CD8-positive, alpha-beta memory T cell (primary cell): ENCODE data around the gene CYB5B. TPM values are rescaled to one million over a fixed set of nuclear protein-coding genes. Genes with fewer than 3 reads are reported as not detected.
"Not testable (repeated sequence)": the region's sequence is repeated elsewhere in the genome, so short reads cannot be mapped to it uniquely, and the experiment has no call there.

Source experiments
- CTCF ChIA-PET: fragments of 350-600 bp; sonication (Branson Sonifier 250); formaldehyde crosslinking; loops from one replicate; lab custom pipeline; 2021; ENCODE audit warnings: antibody characterized with exemption; lab: Charles Lee
- POLR2A ChIA-PET: fragments of 350-600 bp; sonication (Branson Sonifier 250); formaldehyde crosslinking; loops from one replicate; lab custom pipeline; 2021; ENCODE audit warnings: antibody characterized with exemption; lab: Charles Lee
- DNase-seq, 5 donors: peaks; one replicate each; pipeline versions ENCODE4 v3.0.0 to v3.0.0-alpha.2; 2020 to 2022; ENCODE audit warnings: mixed read lengths in 1 of 5
- H3K27ac ChIP-seq: one replicate; pipeline ENCODE4 v1.7.0; 2013; ENCODE audit warnings: low read depth, mild to moderate bottlenecking, low read length, moderate library complexity
- H3K27me3 ChIP-seq: 2 replicates; pipeline ENCODE4 v1.7.0; 2013; ENCODE audit warnings: low read length, mild to moderate bottlenecking; ENCODE audit not compliant: insufficient read depth, poor library complexity, severe bottlenecking
- H3K36me3 ChIP-seq: 2 replicates; pipeline ENCODE4 v1.7.0; 2013; ENCODE audit warnings: mild to moderate bottlenecking, low read length, moderate library complexity; ENCODE audit not compliant: insufficient read depth
- H3K4me1 ChIP-seq: 2 replicates; pipeline ENCODE4 v1.7.0; 2013; ENCODE audit warnings: mild to moderate bottlenecking, low read length, moderate library complexity; ENCODE audit not compliant: insufficient read depth
- H3K4me3 ChIP-seq: 2 replicates; pipeline ENCODE4 v1.7.0; 2013; ENCODE audit warnings: mild to moderate bottlenecking, low read length
- H3K9me3 ChIP-seq: 2 replicates; pipeline ENCODE4 v1.7.0; 2013; ENCODE audit warnings: mild to moderate bottlenecking, low read length
- H3K27ac Mint-ChIP-seq, 8 donors: one replicate each; pipeline ENCODE4 v1.8.0; 2020 to 2021; ENCODE audit warnings: mixed read lengths in 8 of 8, mild to moderate bottlenecking in 6 of 8, inconsistent platforms in 3 of 8, moderate library complexity in 3 of 8
- H3K27me3 Mint-ChIP-seq, 2 donors: one replicate each; pipeline ENCODE4 v1.8.0; 2020 to 2021; ENCODE audit warnings: mixed read lengths in 2 of 2, mild to moderate bottlenecking in 1 of 2, moderate library complexity in 1 of 2
- H3K36me3 Mint-ChIP-seq, 3 donors: one replicate each; pipeline ENCODE4 v1.8.0; 2020 to 2021; ENCODE audit warnings: mixed read lengths in 3 of 3, inconsistent platforms in 1 of 3, mild to moderate bottlenecking in 1 of 3
- H3K4me1 Mint-ChIP-seq, 3 donors: one replicate each; pipeline ENCODE4 v1.8.0; 2020 to 2021; ENCODE audit warnings: mixed read lengths in 3 of 3, inconsistent platforms in 1 of 3, mild to moderate bottlenecking in 1 of 3
- H3K4me3 Mint-ChIP-seq, 7 donors: one replicate each; pipeline ENCODE4 v1.8.0; 2020 to 2021; ENCODE audit warnings: mixed read lengths in 7 of 7, mild to moderate bottlenecking in 6 of 7, moderate library complexity in 4 of 7, inconsistent platforms in 2 of 7
- H3K9me3 Mint-ChIP-seq, 5 donors: one replicate each; pipeline ENCODE4 v1.8.0; 2020 to 2022; ENCODE audit warnings: mixed read lengths in 5 of 5, mild to moderate bottlenecking in 3 of 5, moderate library complexity in 2 of 5, inconsistent platforms in 1 of 5
- polyA plus RNA-seq: library from polyadenylated mRNA; unstranded; fragments of 300-500 nt; fragmentation: Illumina TruSeq; gene quantifications from one replicate; pipeline ENCODE4 v1.2.3, GENCODE V29; 2021
- total RNA-seq, 2 experiments: library from RNA; stranded (reverse); gene quantifications; one replicate each; pipeline ENCODE4 v1.2.3, GENCODE V29; 2021

Gene CYB5B
- total and polyA plus RNA-seq, 3 experiments from 2014 or later = 115 to 153 (median 152) TPM

DNA sequence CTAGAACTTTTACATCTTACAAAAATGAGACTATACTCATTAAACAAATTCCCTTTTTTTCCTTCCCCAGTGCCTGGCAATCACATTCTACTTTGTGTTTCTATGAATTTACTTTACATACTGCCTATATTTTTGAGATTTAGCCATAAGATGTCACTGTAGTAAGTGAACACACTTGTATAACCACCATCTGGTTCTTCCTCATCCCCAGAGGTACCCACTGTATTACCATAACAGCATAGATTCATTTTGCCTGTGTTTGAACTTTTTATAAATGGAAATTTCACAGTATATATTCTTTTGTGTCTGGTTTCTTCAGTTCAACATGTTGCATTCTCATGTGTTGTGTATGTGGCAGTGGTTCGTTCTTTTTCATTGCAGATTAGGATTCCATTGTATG, 15.8 kb downstream of the CYB5B start:
- peaks cover 5% of the 10 kb centered on the region for H3K36me3 ChIP-seq
- Mint-ChIP-seq H3K9me3 (no peaks in the 10 kb centered on the region), H3K4me3 (no peak overlapping the region), H3K27ac (peak overlapping the region; percentile 0 to 92 (median 73)), H3K27me3 (no peaks in the 10 kb centered on the region), H3K36me3 (peaks cover 0 to 28% (median 8%) of the 10 kb centered on the region in 3 donors), H3K4me1 (peaks cover 56 to 79% (median 76%) of the 10 kb centered on the region in 3 donors)
- ChIA-PET POLR2A (no interaction called here), CTCF (no interaction called here)
- no peaks in the 10 kb centered on the region for H3K27me3 ChIP-seq
- no peak overlapping the region for H3K27ac ChIP-seq
- peaks cover 19% of the 10 kb centered on the region for H3K4me1 ChIP-seq
- H3K4me3 ChIP-seq = no peak overlapping the region
- H3K9me3 ChIP-seq = no peaks in the 10 kb centered on the region
- DNase-seq = no peak

DNA sequence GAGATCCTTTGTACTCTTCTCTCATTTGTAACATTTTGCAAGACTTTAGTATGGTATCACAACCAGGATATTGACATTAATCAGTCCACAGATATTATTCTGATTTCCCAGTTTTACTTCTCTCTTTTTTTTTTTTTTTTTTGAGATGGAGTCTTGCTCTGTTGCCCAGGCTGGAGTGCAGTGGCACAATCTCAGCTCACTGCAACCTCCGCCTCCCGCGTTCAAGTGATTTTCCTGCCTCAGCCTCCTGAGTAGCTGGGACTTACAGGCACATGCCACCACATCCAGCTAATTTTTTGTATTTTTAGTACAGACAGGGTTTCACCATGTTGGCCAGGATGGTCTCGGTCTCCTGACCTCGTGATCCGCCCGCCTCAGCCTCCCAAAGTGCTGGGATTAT, 16.6 kb downstream of the CYB5B start:
- H3K27ac ChIP-seq, CTCF ChIA-PET, H3K36me3 ChIP-seq, H3K27me3 Mint-ChIP-seq, H3K4me3 ChIP-seq, H3K9me3 Mint-ChIP-seq, H3K4me3 Mint-ChIP-seq, DNase-seq, H3K9me3 ChIP-seq, POLR2A ChIA-PET, H3K27me3 ChIP-seq: not testable (repeated sequence)
- H3K4me1 ChIP-seq = peaks cover 19% of the 10 kb centered on the region
- Mint-ChIP-seq H3K36me3 (peaks cover 0 to 24% (median 9%) of the 10 kb centered on the region in 3 donors), H3K4me1 (peaks cover 56 to 75% (median 73%) of the 10 kb centered on the region in 3 donors), H3K27ac (peak overlapping the region in 6 of 8 donors; percentile 11 to 92 (median 73))

GRCh38 chr16:69443927-69444631, 19.7 kb downstream of the CYB5B start:
- ChIA-PET POLR2A (no interaction called here), CTCF (interaction anchor here (1.1 to 1.3 kb wide), 2 partner anchors 48 to 134 kb away, joined by 3 read pairs; no protein-coding TSS in a partner anchor)
- Histone ChIP-seq H3K4me1 (peaks cover 19% of the 10 kb centered on the region), H3K9me3 (no peaks in the 10 kb centered on the region), H3K4me3 (peak overlapping the region; percentile 46), H3K36me3 (peaks cover 12% of the 10 kb centered on the region), H3K27ac (peak overlapping the region; percentile 69), H3K27me3 (no peaks in the 10 kb centered on the region)
- H3K27me3 Mint-ChIP-seq = no peaks in the 10 kb centered on the region
- peak in 3 of 5 donors; percentile 5 to 36 (median 18) for DNase-seq
- H3K36me3 Mint-ChIP-seq = peaks cover 5 to 37% (median 16%) of the 10 kb centered on the region in 3 donors
- peak overlapping the region; percentile 94 to 98 (median 98) for H3K27ac Mint-ChIP-seq
- peak overlapping the region; percentile 76 to 89 (median 86) for H3K4me3 Mint-ChIP-seq
- no peaks in the 10 kb centered on the region for H3K9me3 Mint-ChIP-seq
- peaks cover 34 to 60% (median 56%) of the 10 kb centered on the region in 3 donors for H3K4me1 Mint-ChIP-seq

GRCh38 chr16:69444873-69445517, 20.6 kb downstream of the CYB5B start:
- Mint-ChIP-seq H3K4me1 (peaks cover 34 to 65% (median 53%) of the 10 kb centered on the region in 3 donors), H3K4me3 (peak overlapping the region; percentile 76 to 89 (median 86)), H3K27me3 (no peaks in the 10 kb centered on the region), H3K36me3 (peaks cover 5 to 44% (median 17%) of the 10 kb centered on the region in 3 donors), H3K9me3 (no peaks in the 10 kb centered on the region), H3K27ac (peak overlapping the region; percentile 94 to 98 (median 98))
- Histone ChIP-seq H3K36me3 (peaks cover 12% of the 10 kb centered on the region), H3K27me3 (no peaks in the 10 kb centered on the region), H3K27ac (peak overlapping the region; percentile 69), H3K4me1 (peaks cover 19% of the 10 kb centered on the region), H3K4me3 (peak overlapping the region; percentile 46), H3K9me3 (no peaks in the 10 kb centered on the region)
- ChIA-PET CTCF (no interaction called here), POLR2A (no interaction called here)
- DNase-seq = no peak

- Histone ChIP-seq H3K4me1 (peaks cover 12% of the 10 kb centered on the region), H3K4me3 (no peak overlapping the region), H3K36me3 (peaks cover 16% of the 10 kb centered on the region), H3K27me3 (no peaks in the 10 kb centered on the region), H3K27ac (no peak overlapping the region), H3K9me3 (no peaks in the 10 kb centered on the region)
- Mint-ChIP-seq H3K27me3 (no peaks in the 10 kb centered on the region), H3K36me3 (peaks cover 5 to 58% (median 20%) of the 10 kb centered on the region in 3 donors), H3K4me1 (peaks cover 22 to 58% (median 41%) of the 10 kb centered on the region in 3 donors), H3K9me3 (no peaks in the 10 kb centered on the region), H3K27ac (peak overlapping the region in 3 of 8 donors; percentile 6 to 62 (median 40)), H3K4me3 (no peak overlapping the region)
- POLR2A ChIA-PET = no interaction called here
- DNase-seq = no peak
- CTCF ChIA-PET = no interaction called here
Measured at GRCh38 chr16:69448470-69449193, 24.2 kb downstream of the CYB5B start.

- CTCF ChIA-PET = no interaction called here
- no peak for DNase-seq
- POLR2A ChIA-PET = no interaction called here
- no peaks in the 10 kb centered on the region for H3K27me3 ChIP-seq
- peaks cover 5 to 64% (median 20%) of the 10 kb centered on the region in 3 donors for H3K36me3 Mint-ChIP-seq
- no peak overlapping the region for H3K4me3 ChIP-seq
- H3K27ac ChIP-seq = no peak overlapping the region
- peaks cover 25 to 60% (median 42%) of the 10 kb centered on the region in 3 donors for H3K4me1 Mint-ChIP-seq
- no peaks in the 10 kb centered on the region for H3K9me3 Mint-ChIP-seq
- no peaks in the 10 kb centered on the region for H3K27me3 Mint-ChIP-seq
- no peak overlapping the region for H3K4me3 Mint-ChIP-seq
- H3K4me1 ChIP-seq = no peaks in the 10 kb centered on the region
- H3K27ac Mint-ChIP-seq = peak overlapping the region in 6 of 8 donors; percentile 5 to 91 (median 30)
- H3K9me3 ChIP-seq = no peaks in the 10 kb centered on the region
- peaks cover 16% of the 10 kb centered on the region for H3K36me3 ChIP-seq
Measured at GRCh38 chr16:69451166-69451565, 26.7 kb downstream of the CYB5B start.

DNA sequence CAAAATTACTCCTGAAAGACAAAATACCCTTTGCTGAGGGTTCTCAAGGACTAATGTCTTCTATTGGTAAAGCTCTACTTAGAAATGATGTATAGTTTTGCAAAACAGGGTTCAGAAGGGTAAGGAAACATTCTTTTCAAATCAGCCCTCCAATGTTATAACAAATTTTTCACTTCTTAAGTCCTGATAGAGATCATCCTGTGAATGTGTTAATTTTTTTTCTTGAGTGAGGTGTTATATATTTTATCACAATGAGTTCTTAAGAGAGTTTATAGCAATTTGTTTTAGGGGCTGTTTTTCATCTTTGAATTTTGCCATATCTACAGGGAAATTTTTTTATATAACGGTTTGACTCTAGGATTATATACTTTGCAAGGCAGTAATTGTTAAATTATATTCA, 29.5 kb downstream of the CYB5B start:
- no peaks in the 10 kb centered on the region for H3K9me3 Mint-ChIP-seq
- ChIA-PET CTCF (interaction anchor here (1.5 kb wide), 1 partner anchor 59 kb away, joined by 4 read pairs; no protein-coding TSS in a partner anchor), POLR2A (no interaction called here)
- H3K4me1 Mint-ChIP-seq = peaks cover 32 to 67% (median 38%) of the 10 kb centered on the region in 3 donors
- H3K4me3 Mint-ChIP-seq = peak overlapping the region in 2 of 7 donors; percentile 2 to 22
- peaks cover 6 to 54% (median 14%) of the 10 kb centered on the region in 3 donors for H3K36me3 Mint-ChIP-seq
- H3K27me3 ChIP-seq = no peaks in the 10 kb centered on the region
- H3K27ac ChIP-seq = no peak overlapping the region
- no peaks in the 10 kb centered on the region for H3K4me1 ChIP-seq
- no peaks in the 10 kb centered on the region for H3K9me3 ChIP-seq
- peak overlapping the region in 7 of 8 donors; percentile 4 to 91 (median 67) for H3K27ac Mint-ChIP-seq
- DNase-seq = no peak
- no peak overlapping the region for H3K4me3 ChIP-seq
- no peaks in the 10 kb centered on the region for H3K27me3 Mint-ChIP-seq
- H3K36me3 ChIP-seq = peaks cover 10% of the 10 kb centered on the region
